HG03280 (cell line): ENCODE data around the gene TSEN15.

Source experiments
- ATAC-seq: cut with Tn5 transposase; IDR thresholded peaks from one replicate; pipeline ENCODE4 v1.9.1; 2021; ENCODE audit warnings: mild to moderate bottlenecking, moderate library complexity; ENCODE audit not compliant: unreplicated experiment

TSEN15 gene

DNA sequence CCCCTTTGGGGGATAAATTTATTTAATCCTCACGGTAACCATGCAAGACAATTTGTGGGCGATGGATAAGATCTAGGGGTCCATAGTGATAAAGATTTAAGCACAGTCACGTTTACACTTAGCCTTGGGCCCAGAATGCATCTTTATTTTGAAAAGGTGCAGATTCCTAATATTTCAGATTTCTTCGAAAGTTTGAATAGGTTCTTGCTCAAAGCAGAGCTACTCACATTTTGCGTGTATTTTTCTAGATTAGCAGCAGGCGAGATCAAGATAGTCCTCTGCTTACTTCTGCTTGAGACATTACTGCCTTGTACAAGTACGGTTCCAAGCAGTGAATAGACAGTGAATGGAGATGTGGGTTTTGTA is 647 bp downstream of the TSEN15 start:
- no peak for ATAC-seq

DNA sequence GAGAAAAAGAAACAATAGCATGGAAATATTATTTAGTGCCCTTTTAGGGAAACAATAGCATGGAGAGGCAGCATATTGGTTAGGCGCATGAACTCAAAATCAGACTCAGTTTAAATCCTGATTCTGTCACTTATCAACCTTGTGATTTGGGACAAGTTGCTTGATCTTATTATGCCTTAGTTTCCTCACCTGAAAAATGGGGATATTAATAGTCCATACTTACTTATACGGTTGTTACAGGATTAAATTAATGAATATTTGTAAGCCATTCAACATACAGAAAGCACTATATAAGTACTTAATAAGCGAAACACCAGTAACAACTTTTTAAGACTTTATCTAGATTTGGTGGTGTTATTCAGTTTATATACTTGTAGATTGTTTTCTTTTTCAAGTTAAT is 1.2 kb downstream of the TSEN15 start:
- ATAC-seq = no peak

DNA sequence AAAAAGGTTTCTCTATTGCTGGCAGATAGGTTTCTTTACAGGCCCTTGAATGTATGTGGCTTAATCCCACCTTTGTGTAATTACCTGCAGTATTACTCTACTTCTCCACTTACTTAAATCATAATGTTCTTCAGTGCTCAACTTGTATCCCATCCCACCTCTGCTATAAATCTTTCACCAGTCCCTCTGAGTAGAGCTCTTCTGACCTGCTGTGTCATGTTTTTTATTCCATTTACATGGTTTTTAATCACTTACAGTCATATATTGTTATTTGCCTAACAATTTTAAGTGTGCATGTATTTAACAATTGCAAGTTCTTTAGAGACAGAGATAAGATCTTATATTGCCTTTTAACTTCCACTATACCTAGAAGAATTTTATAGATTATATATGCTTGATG is 2.4 kb downstream of the TSEN15 start:
- ATAC-seq = no peak

DNA sequence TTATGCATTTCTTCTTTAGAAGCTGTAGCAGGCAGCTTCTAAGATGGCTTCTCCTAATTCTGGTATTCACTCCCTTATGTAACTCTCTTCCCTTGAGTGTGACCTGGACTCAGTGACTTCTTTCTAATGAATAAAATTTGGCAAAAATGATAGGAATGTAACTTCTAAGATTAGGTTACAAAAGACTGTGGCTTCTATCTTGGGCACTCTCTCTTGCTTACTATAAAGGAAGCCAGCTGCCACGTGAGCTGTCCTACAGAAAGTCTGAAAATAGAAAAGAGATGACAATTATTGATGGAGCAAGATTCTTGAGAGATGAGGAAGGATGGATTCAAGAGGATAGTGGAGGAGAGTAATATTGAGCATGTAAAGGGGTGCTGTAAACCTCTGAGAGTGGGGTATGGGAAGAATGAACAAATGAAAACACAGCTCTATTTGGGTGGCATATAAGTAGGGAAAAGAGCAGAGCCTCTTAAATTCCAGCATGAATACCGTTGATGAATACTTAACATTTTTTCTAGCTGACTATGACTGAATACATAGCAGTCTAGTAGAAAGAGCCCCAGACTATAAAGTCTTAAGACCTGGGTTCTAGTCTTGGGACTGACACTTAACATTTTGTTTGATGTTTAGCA is 5.5 kb downstream of the TSEN15 start:
- ATAC-seq = no peak

DNA sequence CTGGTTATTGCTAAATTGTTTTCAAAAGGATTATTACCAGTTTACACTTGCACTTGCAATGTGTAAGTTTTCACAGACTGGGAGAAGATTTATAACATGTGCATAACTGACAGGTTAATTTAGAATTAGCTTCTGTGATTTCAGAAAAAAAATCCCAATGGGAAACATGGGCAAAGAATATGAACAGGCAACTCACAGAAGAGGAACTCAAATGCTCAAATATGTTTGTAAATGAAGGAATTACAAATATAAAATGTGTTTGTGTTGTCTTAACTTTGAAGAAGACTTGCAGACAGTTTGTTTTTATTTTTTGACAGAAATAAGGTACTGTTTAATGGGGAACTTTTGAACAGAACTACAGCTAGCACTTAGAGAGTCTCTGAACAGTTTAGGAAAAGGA is 8.4 kb downstream of the TSEN15 start:
- no peak for ATAC-seq

DNA sequence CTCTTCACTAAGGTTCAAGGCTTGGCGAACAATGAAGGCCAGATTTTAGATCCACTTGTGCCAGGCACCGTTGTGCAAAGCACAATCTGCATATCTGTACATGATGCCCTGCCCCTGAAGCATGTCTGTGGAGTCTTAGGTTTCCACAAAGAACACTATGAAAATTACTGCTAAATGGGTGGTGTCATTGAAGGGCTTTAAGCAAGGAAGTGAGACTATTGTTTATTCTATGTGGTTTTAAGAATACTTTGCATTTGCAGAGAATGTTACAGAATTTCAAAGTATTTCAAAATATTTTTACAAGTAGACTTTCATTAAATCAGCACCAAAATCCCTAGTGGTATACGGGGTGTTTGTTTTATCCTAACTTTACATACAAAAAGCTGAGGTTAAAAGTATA is 8.8 kb downstream of the TSEN15 start:
- no peak for ATAC-seq

DNA sequence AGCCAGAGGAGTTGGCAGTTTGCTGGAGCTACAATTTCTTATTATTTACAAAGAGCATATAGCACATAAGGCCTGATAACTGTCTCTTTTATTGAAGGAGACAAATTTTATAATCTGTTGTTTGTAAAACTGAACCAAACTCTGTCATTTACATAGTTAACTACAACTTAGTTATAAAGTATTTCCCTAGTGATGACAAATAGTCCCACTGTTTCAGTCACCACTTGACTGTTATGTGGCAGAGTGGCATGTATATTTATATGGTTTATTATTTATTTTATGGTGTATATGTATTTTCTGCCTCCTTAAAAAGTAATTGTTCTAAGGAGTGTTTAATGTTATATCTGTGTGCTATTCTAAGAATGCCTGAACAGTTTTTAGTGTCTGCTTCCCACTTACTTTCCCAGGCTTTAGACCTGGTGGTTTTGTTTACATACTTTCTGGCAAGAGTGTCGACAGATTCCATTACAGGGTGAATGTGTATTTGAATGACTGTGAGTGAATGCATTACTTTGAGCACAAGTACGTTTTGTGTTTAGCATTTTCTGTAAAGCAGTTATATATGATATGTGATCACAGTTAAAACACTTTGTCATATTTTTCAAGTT is 10.0 kb downstream of the TSEN15 start:
- no peak for ATAC-seq

DNA sequence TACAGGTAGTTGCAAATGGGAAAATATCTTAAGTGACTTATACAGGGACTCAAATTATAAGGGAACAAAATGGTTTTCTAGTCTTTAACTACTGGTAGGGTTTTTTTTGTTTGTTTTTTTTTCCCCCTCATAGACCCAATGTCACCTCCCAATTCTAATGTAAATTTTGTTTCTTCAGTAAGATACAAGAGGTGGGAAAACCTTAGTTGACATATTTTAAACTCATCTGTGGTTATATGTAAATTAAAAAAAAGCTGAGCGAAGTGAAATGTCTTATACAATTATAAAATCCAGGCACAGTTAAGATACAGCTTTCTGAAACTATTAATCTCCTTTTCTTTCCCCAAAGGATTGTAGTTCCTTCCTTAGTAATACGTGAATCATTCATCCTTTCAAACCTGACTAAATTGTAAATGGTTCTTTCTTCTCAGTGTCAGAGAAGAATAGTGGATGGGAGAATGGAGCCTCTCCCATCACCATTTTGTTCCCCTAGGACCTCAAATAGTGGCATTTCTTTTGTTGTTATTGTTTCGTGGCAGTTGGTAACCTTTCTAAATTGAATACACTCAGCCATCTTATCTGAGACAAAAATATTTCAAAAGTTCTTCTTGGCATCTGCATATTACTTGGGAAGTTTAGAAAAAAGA is 11.2 kb downstream of the TSEN15 start:
- no peak for ATAC-seq

DNA sequence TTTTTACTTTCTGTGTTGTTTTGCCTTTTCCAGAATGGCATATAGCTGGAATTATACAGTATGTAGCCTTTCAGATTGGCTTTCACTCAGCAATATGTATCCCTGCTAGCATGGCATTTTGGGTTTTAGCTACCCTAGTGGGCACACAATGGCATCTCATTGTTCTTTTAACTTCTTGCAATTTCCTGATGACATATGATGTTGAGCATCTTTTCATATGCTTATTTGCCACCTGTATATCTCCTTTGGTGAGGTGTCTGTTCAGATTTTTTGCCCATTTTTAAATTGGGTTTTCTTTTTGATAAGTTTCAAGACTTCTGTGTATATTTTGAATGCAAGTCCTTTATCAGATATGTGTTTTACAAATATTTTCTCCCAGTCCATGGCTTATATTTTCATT is 14.0 kb downstream of the TSEN15 start:
- ATAC-seq = no peak

DNA sequence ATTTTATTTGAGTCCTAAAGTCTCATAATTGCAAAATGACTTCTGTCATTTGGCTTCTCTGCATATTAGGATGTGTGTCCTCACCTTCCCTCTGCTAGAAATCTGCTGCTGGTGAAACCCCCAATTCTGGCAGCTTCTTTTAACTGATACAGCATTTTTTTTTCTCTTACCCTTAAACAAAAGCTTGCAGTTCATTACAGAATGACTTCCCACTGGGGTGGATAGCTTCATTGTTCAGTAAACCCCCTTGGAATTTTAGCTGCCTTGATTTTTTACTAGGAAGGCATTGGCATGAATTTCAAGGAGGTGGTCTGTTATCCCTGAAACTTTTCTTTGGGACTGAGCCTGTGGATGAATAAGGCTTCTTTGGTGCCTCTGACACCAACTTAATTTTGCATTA is 16.8 kb downstream of the TSEN15 start:
- ATAC-seq = no peak

DNA sequence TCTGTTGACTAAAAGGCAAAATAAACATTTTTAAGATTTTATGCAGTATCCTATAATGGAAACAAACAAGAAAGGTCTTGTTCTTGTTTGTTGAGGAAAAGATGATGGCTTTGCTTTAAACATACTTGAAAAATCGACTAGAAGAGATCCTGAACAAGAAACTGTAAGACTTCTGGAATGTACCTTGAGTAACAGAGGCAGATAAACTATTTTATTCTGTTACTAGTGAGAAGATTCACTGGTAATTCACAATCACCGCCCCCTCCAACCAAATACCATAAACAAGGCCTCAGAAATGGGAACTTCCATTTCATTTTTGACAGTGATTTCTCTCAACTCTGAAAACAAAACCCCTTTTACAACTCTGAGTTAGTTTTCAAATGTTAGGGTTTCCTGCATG is 18.1 kb downstream of the TSEN15 start:
- no peak for ATAC-seq

DNA sequence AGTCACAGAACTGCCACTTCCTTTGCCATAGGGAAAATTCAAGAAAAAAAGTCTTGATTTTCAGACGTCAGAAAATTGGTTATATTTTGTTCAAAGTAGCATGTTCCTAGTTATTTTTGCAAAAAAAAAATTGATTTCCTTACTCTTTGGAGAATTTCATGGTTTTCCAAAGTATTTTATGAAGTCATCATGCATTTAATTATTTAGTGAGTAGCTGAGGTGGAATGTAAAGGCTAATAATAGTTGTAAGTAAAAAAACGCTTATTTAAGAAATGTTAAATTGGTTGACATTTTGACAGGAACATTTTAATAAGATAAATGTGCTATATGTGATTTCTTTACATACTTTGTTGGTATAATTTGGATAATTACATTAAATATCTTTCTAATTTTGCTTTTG is 20.8 kb downstream of the TSEN15 start:
- ATAC-seq = no peak

DNA sequence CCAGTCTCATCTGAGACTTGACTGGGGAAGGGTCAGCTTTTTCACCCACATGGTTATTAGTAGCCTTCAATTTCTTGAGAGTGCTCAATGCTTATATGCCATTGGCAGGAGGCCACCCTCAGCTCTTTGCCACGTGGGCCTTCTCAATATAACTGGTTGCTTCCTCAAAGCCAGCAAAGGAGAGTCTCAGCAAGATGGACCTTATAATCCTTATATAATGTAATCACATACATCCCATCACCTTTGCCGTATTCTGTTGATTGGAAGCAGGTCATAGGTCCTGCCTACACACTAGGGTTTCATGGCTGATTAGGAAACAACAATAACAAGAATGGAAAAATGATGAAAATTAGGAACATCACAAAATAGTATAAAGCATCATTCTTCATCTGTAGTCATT is 22.9 kb downstream of the TSEN15 start:
- ATAC-seq = no peak

DNA sequence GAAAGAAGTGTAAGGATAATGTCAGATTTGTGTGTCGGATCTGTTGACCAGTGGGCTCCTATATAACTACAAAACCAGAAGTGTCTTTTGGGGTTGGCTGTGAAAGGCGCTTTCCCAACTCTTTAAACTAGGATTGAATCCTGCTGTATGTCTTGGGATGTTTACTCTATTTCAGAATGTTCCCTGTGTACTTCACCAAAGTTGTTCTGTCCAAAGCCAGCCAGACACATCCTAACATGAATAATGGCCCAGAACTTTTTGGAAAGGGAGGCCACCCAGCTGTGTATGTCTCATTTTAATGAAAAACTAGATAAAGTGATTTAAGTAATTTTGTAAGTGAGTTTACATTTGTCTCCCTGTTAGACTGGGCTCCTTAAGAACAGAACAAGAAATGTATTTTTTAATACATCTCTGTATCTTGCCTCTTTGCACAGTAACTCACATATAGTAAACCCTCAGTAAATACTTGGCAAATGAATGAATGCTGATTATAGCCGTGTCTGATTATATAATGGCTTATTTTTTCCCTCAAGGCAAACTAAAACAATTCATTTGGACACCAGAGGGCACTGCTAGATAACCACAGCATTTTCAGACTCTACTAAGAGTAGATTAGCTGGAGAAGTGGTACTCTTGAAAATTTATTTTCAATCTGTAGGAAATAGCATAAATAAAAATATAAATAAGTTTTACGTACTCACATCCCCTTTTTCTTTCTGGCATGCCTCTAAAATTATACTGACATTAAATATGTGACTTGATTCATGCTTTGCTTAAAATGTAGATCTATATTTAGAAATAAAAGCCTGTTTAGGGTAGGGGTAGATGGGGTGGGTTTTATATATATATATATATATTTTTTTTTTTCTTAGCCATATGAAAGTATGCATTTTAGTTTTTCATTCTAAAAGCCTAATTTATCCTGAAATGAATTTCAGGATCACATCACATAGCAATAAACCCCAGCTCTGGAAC is 23.8 kb downstream of the TSEN15 start:
- ATAC-seq = no peak

DNA sequence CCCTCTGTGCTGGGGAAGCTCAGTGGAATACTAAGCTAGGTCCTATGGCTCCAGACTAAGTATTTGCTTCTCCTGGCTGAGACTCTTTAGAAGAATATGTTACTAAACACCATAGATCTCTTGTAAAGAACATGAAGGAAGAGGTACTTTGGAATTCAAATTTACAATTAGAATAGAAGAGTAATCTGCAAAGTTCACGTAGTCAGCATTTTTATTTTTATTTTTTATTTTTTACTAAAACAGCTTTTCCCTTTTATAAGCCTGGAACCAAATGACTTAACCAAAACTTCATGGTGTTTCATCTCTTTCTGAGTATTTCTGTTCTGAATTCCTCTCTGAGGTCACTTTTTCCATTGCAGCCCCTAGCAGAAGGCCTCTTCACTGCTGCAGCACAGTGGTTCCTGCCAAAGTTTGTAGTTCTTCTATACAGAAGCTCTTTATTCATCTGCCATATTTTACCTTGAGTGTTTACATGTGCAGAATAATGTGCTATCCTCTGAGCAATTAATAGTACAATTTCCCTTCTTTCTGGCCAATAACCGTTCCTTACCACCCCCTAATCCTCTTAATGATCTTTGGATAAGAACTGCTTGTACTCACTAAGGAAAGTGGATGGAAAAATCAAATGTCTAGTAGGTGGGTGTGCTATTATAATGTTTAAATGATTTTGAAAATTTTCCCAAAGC is 27.2 kb downstream of the TSEN15 start:
- no peak for ATAC-seq

DNA sequence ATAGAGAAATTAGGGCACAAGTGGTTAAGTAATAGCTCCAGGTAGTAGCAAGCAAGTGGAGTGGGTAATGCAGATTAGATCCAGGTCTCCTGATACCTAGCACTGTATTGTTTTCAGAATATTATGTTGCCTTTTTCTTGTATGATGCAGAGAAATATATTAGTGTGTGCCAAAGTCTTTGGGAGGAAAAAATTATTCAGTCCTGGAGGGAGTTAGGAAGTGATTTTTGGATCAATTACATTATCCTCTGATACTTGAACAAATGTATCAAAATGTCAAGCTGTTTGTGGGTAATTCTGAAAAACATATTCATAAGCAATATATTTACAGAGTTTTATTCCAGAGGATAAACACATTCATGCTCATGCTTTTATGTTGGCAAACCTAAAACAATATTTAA is 28.8 kb downstream of the TSEN15 start:
- no peak for ATAC-seq

DNA sequence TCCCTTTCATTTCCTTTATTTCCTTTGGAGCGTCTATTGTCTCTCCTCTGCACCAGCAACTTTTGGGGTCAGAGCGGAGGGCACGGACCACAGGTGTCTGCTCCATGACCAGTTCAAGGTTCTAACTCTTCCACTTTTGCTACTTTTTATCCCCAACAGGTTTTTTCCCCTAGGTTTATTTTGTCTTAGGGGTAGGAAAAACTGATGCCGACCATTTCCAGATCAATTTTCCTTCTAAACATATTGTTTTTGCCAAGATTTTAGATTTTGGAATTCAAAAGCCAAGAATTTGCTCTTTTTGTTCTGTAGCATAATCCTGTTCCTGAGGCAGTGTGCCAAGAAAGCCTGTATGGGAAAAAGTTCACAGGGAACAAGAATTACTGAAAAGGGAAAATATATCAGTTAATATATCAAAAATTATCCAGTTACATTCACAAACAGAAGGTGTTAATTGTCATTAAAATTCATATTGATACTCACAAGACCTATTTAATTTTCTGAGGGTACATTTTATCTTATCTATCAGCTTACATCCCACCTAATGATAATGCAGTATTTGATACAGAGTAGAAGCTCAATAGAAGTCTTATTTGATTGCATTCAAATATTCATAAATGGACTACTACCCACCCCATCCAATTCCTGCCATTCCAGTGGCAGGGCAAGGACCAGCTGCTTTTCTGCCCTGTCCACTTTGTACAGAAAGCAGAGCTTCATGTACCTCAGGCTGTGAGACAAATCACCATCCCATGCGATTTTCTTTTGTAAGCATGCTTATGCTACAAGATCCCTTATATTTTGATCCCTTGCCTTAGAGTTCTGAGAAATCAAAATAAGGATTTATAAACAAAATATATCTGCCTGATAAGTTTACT is 31.2 kb downstream of the TSEN15 start:
- ATAC-seq = no peak

DNA sequence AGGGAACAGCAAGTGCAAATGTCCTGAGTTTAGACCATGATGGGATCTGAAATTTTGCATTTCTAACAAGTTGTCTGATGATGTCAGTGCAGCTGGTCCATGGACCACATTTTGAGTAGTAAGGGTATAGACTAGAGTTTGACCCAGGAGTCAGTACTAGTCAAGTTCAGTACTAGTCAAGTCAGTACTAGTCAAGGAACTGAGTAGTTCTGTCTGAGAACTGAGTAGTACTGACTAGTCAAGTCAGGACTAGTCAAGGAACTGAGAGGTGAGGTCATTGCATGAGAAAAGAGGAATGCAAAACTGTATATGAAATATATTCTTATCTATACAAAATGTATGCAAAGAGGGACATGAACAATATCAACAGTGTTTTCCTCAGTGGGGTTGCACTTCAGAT is 34.1 kb downstream of the TSEN15 start:
- no peak for ATAC-seq

DNA sequence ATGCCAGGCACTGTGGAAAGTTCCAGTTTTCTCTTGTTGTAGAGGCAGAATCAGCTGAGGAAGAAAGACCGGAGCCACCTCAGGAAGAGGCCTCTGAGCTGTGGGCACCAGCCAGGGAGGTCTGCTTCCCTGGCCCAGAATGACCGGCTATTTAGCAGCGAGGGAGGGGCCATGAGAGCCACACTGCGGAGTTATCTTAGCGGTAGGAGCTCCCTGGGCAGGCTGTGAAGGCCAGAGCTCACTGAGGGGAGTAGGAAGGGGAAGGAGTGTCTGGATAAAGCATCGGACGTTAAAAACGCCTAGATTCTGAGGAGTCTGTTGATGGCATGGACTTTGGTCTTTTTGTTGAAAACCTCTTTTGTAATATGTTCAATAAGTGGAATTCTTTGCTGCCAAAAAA is 36.5 kb downstream of the TSEN15 start:
- no peak for ATAC-seq

DNA sequence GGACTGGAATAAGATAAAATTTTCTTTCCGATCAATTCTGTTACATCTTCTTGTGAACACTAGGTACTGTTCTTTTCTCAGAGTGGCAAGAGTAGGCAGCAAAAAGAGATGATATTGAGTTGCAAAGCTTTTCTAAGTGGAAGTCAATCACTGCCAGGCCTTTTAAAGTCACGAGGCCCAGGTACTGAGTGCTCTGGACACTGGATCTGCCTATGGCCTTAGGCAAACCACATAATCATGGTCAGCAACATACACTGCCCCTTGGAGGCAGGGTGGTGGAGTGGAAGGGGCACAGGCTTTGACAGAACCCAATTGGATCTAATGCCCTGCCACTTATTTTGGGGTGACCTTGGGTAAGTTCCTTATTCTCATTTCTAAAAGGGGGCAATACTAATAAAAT is 41.5 kb downstream of the TSEN15 start:
- no peak for ATAC-seq
